ENCODE results near the gene ATP9A.
"Not testable (repeated sequence)": the region's sequence is repeated elsewhere in the genome, so short reads cannot be mapped to it uniquely, and the experiment has no call there.

Gene ATP9A

GRCh38 chr20:51767867-51768758 lies at the start of gene ATP9A:
Gene ATP9A, minus strand, starts transcription at chr20:51768390. Its CDS starts 21 bp downstream, at chr20:51768369.
- peak; percentile 47 for DNase-seq (ENCODE audit: low read depth)

GRCh38 chr20:51816856-51817255 lies 48.7 kb upstream of the ATP9A start:
- not testable (repeated sequence) for DNase-seq (ENCODE audit: low read depth)

GRCh38 chr20:51815383-51816076 lies 47.3 kb upstream of the ATP9A start:
- DNase-seq (ENCODE audit: low read depth), result no peak

- no peak for DNase-seq (ENCODE audit: low read depth)
These were observed 44.7 kb upstream of the ATP9A start for GRCh38 chr20:51812861-51813260.

- DNase-seq (ENCODE audit: low read depth), result no peak
These were observed 43.4 kb upstream of the ATP9A start for GRCh38 chr20:51811514-51812128.

GRCh38 chr20:51811042-51811355 lies 42.8 kb upstream of the ATP9A start:
- DNase-seq (ENCODE audit: low read depth), result peak; percentile 9

- no peak for DNase-seq (ENCODE audit: low read depth)
These were observed 42.2 kb upstream of the ATP9A start for GRCh38 chr20:51810155-51811041.

- DNase-seq (ENCODE audit: low read depth), result peak; percentile 20
These were observed 39.6 kb upstream of the ATP9A start for GRCh38 chr20:51807720-51808250.

- DNase-seq (ENCODE audit: low read depth), result no peak
These were observed 36.6 kb upstream of the ATP9A start for GRCh38 chr20:51804754-51805153.

GRCh38 chr20:51803148-51803854 lies 35.1 kb upstream of the ATP9A start:
- peak; percentile 51 for DNase-seq (ENCODE audit: low read depth)

- DNase-seq (ENCODE audit: low read depth), result no peak
These were observed 34.1 kb upstream of the ATP9A start, which contains the start of gene SALL4 for GRCh38 chr20:51802170-51802751. Gene SALL4, minus strand, starts transcription at chr20:51802521. Its CDS starts 113 bp downstream, at chr20:51802408.

GRCh38 chr20:51801823-51802123 lies 33.6 kb upstream of the ATP9A start:
- DNase-seq (ENCODE audit: low read depth), result no peak

- DNase-seq (ENCODE audit: low read depth), result peak; percentile 8
These were observed 33.1 kb upstream of the ATP9A start for GRCh38 chr20:51801122-51801822.

GRCh38 chr20:51800872-51801121 lies 32.6 kb upstream of the ATP9A start:
- peak; percentile 17 for DNase-seq (ENCODE audit: low read depth)

GRCh38 chr20:51800060-51800871 lies 32.1 kb upstream of the ATP9A start:
- peak; percentile 30 for DNase-seq (ENCODE audit: low read depth)

GRCh38 chr20:51799401-51799860 lies 31.2 kb upstream of the ATP9A start:
- no peak for DNase-seq (ENCODE audit: low read depth)

- peak; percentile 44 for DNase-seq (ENCODE audit: low read depth)
These were observed 29.3 kb upstream of the ATP9A start for GRCh38 chr20:51797357-51798025.

- DNase-seq (ENCODE audit: low read depth), result no peak
These were observed 28.1 kb upstream of the ATP9A start for GRCh38 chr20:51796340-51796739.

GRCh38 chr20:51792960-51793359 lies 24.8 kb upstream of the ATP9A start:
- no peak for DNase-seq (ENCODE audit: low read depth)

Measured in EH (cell line).